GM21423 (cell line): Measurements from ENCODE around the gene NEU2.

Source experiments
- ATAC-seq: cut with Tn5 transposase; IDR thresholded peaks from one replicate; pipeline ENCODE4 v1.9.1; 2021; ENCODE audit warnings: mild to moderate bottlenecking, moderate library complexity; ENCODE audit not compliant: unreplicated experiment

The NEU2 gene

DNA sequence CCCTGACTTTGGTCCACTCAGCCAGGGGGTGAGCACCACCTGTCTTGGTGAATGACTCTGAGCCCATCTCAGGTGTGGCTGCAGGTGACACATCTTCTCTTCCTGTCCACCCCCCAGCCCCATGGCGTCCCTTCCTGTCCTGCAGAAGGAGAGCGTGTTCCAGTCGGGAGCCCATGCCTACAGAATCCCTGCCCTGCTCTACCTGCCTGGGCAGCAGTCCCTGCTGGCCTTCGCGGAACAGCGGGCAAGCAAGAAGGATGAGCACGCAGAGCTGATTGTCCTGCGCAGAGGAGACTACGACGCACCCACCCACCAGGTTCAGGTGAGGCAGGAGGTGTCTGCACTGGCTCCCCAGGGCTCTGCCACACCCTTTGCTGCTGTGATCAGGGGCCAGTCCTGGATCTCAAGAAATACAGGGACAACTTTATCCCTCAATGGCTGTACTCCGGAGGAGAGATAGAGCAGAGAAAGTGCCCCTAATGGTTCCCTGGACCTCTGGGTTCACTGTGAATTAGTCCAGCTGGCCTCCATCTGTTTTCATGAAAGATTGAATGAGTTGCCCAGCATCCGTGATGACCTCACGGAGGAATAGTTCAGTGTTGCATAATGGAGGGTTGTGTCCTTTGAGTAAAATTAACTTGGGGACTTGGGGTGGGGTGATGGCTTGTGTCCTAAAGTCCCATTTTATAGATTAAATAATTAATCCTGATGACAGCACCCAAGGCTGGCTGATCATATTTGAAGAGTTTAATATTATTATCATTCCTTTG is at the start of gene NEU2:
Gene NEU2, plus strand, starts transcription at position 122 of the 770 bp plus-strand sequence. Its CDS starts 0 bp downstream, at position 122.
- ATAC-seq, result no peak

DNA sequence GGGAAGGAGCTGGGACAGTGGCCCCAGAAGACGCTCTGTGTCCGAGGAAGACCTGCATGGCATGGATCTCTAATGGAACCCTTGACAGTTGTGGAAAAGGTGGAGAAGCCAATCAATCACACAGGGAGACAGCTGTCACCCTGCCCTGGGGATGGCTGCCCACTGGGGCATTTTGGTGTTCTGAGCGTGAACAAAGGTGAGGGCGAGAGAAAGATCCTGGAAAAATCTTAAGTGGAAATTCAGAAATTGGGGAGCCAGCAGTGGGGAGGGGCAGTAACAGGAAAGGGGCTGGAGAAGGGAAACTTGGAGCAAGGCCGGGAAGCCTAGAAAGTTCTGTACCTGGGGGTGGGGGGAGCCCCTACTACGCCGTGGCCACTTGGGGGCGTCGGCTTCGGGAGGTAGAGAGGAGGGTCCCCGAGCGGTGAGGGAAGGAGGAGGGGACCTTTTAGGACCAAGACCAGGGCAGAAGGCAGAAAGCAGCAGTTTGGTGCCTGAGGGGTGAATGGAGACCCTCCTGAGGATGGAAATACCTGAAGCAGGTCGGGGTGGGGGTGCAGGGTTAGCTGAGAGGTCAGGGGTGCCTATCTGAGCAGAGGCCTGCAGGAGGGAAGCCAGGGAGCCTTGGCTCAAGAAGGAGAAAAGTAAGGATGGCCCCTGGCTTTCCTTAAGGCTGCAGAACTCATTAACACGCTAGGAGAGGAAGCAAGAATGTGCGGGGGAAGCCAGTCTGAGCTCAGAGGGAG is 49.4 kb upstream of the NEU2 start:
- ATAC-seq, result no peak

DNA sequence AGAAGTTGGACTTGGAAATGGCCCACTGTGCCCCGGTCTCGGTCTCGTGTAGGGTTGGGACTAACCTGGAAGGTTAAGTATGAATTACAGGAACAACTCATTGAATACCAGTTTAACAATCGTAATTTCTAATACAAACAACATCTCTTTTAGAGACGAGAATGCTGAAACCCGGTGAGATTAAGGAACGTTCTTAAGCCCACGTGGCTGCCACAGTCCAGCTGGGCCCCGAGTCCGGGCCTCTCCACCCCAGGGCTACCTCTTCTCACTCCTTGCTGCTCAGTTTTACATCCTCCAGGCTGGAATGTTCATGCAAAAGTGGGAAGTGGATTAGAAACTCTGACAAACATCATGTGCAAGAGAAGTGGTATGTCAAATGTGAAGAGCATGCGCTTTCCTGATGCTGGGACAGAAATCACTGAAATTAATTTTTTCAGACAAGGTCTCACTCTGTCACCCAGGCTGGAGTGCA is 48.8 kb upstream of the NEU2 start:
- no peak for ATAC-seq

DNA sequence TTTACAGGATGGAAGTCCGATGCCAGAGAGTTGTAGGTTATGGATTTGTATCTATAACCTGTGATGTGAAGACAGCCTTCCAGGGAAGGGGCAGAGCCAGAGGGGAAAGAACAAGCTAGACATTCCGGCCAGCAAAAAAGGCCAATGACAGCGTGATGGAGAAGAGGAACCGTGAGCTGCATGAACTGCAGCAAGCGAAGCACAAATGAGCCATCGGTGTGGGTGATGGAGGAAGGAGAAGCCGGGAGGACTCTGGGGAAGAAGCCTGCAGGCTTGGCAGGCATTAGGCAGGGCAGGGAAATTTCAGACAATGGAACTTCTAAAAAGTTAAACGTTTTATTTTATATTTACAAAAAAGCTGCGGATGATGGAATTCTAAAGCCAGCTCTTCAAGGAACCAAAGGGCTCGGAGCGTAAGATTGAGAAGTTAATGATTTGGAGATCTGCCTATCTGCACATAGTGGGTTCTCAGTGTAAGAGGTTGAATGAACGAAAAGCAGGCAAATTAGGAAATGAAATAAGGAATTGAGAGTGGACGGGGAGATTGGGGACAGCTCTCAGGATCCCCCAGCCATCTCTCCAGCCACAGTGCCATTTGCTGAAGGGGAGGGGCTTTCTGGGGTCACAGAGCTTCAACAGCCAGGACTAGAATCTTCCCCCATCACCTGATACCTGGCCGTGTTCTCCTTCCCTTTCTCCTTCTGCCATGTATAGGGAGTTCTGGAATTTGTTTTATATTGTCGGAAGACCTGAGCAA is 47.8 kb upstream of the NEU2 start:
- ATAC-seq, result no peak

DNA sequence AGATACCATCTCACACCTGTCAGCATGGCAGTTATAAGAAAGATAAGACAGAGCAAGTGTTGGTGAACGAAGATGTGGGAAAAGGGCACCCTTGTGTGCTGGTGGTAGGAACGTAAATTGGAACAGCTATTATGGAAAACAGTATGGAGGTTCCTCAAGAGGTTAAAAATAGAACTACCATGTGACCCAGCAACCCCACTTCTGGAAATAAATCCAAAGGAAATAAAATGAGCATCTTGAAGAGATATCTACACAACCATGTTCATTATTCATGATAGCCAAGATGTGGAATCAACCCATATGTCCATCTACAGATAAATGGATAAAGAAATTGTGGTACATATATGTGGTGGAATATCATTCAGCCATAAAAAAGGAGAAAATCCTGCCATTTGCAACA is 46.3 kb upstream of the NEU2 start:
- no peak for ATAC-seq

DNA sequence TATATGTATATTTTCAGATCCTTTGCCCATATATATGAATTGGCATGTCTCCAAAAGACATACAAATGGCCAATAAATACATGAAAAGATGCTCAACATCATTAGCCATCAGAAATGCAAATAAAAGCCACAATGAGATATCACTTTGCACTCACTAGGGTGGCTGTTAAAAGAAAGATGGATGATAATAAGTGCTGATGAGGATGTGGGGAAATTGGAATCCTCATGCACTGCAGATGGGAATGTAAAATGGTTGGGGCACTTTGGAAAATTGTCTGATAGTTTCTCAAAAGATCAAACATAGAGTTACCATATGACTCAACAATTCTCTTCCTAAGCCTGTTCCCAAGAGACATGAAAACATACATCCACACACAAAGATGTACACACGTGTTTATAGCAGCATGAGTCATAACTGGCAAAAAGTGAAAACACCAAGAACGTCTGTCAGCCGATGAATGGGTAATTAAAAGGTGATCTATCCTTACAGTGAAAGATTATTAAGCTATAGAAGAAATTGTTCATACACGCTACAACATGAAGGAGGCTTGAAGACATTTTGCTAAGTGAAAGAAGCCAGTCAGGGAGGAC is 39.1 kb upstream of the NEU2 start:
- ATAC-seq, result no peak

DNA sequence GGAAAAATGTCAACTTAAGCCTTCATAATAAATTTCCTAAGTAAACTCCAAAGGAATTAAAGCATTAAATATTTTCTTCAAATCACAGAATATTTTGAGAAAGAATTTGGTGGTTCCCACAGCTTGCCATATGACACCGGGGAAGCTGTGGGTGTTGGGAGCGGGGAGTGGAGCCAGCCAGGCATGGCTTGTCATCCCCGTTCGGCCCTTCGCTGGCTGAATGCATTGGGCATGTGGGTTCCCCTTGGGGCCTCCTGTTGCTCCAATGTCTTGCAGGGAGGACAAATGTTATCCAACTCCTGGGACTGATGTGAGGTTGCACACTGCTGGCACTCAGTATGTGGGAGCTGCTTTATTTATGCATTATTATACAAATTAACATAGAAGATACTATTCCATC is 38.0 kb upstream of the NEU2 start:
- no peak for ATAC-seq

DNA sequence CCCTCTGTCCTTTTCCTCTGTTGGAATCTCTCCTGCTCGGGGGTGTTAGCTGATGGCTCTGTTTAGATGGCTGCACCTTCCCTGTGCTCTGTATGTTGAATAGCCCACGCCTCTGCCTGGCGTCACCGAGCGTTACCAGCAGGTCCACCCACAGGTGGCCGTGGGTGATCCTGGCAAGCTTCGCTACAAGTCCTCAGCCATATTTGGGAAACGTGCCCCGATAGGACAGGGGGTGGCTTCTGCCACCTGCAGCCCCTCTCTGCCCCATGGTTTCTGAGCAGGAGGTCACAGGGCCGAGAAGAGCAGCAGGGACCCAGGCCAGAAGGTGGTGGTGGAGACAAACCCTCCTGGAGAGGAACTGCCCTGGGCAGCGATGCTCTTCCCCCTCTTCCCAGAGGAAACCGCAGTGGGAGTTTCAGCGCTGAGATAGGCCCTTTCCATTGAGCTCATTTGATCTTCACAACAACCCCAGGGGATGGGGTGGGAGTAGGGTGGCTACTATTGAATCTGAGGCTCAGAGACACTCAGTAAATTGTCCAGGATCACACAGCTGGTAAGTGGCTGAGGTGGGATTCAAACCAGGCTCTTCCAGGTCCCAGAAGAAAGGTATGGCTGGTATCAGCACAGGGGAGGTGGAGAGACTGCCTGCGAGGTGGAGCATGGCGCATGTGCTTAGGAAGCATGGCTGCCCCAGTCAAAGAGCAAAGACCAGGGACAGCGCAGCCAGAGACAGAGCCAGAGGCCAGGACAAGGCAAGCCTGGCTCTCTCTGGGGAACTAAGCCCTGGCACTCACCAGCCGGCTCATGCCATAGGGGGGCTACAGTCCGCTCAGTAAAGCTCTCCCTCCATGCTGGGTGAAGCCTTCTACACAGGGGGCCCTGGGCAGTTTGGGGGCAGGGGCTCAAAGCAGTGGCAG is 34.5 kb upstream of the NEU2 start:
- no peak for ATAC-seq

DNA sequence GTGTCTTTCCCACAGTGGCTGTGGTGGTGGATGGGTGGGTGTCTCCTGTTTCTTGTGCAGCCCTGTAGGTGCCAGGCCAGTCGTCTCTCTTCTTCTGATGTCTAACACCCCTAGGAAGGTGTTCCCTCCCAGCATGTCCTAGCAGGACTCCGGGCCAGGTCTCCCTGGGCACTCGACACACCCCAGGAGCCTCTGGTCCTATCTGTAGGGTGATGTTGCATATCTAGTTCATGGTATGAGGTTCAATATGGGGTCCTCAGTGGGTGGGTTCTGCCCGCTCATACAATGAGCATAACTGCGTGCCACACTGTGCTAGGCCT is 33.8 kb upstream of the NEU2 start:
- ATAC-seq, result no peak

DNA sequence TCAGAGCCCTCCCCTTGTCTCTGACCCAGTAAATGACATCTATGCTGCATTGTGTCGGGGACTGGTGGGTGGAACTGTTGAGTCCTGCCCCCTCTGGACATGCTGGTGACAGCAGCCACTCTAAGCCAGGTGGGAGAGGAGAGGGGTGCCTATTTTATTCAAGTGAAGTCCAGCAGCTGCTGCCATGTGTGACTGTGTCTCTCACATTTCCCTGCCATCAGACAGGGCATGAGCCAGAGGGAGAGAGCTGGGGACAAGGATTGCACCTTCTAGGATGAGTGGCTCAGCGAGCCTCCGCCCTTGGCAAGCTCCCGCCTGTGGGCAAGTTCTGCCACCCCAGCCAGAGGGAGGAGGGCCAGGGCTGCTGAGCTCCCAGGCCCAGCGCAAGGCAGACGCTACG is 33.1 kb upstream of the NEU2 start:
- ATAC-seq, result no peak

DNA sequence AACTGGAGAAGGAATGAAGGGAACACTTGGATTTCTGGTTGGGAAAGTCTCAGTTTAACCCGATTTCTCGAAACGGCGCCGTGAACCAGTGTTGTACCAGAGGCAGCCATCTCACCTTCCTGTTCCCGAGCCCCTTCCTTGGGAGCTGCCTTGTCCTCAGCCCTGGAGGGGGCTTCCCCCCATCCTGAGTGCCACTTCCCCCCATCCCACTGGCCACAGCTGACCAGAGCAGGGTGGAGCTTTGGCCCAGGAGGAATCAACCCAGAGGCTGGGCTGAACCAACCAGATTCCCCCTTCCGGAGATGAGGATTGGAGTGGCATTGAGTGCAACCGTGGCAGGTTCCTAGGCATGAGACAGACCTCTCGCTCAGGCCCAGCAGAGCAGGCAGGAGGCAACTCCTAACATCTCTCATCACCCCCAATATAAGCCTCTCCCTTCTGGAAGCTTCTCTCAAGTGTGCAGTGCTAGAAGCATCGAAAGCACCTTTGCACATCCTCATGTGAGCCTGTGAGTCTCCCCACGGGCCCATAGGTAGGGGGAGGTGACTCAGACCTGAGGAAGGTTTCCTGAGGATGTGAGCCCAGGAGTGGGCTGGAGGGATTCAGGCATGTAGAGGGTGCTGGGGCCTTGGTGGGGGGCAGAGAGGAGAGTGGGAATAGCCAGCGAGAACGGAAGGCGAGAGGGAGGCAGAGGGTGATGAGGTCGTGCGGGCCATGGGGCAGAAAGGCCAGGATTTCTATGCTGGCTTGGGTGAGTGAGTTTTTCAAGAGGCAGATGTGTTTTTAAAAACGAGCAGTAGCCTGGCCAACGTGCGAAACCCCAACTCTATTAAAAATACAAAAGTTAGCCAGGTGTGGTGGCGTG is 31.4 kb upstream of the NEU2 start:
- ATAC-seq, result no peak

DNA sequence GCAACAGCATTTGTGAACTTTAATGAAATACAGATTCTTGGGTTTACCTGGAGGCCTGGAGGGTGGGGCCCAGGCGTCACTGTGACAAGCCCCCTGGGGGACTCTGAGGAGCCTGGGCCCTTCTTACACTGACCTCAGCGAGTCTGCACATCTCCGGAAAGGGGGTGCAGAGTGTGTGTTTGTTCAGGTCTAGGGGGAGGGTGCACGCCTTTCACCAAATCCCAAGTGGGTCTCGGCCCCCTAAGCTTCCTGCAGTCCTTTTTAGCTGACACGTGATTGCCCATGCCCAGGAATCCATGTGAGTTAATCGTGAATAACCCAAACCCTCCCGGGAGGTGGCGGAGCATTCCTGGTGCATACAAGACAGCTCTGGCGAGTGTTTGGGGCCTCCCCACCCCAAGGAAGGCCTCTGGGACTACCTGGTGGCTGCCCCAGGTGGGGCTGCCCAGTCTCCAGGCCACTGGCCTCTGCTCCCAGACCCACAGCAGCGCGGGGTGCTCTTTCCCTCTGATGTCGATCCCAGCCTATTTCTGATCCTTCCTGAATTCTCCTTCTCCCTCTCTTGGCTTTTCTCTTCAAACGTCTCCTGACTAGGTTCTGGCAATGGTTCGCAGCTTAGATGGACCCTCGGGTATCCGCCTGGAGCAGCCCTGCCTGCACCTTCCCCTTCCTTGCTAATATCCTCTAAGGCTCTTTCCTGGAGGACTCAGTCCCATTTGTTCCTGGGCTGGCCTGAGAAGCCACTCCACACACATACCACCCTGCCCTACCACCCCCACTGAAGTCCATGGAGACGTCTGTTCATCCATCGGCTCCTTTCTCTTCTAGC is 29.4 kb upstream of the NEU2 start:
- ATAC-seq, result no peak

DNA sequence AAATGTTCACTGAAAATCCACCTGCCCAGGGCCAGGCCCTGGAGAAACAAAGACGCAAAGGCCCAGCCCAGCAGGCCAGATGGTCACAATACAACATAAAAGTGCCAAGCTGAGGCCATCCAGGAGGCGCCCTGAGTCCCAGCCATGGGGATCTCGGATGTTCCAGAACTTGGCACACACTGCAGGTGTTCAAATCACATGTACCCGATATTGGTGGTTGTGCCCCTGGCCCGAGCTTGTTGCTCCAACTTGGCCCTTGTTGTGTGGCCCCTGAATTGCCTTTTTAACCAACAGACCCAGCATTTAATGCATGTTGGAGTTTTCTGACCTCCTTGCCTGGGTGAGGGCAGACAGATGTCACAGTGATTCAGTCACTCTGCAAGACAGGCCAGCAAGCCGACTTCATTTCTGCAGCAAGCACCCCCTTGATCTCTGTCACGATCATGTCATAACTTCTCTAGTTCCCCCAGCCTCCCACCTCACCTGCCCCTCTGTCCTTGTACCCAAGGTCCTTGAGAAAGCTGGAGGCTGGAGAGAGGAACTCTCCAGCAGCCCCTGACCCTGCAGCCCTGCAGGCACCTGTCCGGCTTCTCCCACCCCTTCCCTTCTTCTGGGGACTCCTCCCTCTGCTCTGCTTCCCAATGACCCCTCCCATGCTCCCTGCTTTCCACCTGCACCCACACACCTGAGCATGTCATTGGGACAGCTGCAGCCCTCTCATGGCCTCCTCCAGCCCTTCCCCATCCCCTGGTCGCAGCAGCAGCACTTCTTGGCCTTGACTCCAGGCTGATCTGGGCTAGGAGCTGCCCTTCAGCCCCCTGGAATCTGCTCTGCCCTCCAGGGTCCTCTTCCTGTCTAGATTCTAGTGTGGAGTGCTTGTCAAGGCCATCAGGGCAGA is 28.6 kb upstream of the NEU2 start:
- ATAC-seq, result no peak

DNA sequence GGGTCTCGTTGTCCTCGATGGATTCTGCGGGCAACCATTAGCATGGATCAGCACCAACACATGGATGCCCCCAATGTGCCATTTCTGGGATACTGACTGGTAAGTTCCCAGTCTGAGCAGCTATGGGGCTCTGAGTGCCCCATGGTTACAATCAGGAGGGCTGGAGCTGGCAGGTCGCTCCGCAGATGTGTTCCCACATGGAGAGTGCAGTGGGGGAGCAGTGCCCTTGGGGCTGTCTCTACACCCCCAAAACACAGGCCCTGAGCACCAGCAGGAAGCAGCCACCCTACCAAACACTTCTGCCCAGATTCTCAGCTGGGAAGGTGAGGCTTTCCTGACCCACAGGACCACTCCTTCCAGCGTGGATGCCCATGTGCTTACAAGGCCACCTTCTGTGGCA is 27.4 kb upstream of the NEU2 start:
- no peak for ATAC-seq

DNA sequence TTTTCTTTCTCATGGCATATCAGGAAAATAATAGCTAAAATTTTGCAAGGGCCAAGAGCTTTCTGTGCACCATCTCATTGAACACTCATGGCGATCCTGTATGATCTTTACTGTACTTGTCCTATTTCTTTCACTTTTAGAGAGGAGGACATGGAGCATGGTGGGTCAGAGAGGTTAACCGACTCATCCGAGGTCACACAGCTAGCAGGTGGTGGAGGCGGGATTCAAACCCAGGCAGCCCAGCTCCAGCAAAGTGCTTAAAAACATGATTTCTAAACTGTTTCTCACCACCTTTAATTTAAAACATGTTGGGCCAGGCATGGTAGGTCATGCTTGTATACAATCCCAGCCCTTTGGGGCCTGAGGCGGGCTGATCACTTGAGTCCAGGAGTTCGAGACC is 25.8 kb upstream of the NEU2 start:
- ATAC-seq, result no peak

DNA sequence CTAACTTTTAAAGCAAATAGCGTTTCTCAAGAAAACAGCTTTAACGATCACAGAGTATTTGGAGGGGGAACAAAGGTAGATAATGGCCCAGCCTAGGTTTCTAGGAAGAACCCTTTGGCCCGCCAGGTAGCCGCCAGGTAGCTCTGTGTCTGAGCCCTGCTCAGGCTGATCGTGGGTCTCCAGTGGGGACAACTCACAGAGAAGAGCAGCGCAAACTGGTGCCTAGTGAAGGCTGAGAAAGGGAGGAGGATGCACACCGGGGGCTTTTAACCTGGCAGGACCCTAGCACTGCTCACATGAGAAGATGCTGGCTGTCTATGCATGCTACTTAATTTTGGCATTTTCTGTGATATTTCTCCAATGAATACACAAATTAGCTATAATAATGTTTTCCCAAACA is 25.2 kb upstream of the NEU2 start:
- no peak for ATAC-seq

DNA sequence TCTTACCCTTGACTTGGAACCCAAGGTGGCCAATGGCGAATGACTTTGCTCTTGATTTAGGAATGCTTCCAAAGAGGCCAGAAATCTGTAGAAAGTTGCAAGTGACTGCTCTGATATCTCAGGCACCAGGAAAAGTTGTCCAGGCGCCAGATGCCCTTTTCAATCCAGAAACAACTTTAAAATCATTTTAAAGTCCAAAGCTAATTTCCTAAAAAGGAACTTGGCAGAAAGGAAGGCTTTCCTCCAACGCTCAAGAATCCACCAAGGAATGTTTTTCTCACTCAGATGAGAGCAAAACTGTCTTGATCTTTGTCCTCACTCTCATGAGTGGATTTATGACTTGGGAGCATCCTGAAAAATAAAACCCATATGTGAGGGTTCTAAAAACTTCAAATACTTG is 24.7 kb upstream of the NEU2 start:
- ATAC-seq, result no peak

DNA sequence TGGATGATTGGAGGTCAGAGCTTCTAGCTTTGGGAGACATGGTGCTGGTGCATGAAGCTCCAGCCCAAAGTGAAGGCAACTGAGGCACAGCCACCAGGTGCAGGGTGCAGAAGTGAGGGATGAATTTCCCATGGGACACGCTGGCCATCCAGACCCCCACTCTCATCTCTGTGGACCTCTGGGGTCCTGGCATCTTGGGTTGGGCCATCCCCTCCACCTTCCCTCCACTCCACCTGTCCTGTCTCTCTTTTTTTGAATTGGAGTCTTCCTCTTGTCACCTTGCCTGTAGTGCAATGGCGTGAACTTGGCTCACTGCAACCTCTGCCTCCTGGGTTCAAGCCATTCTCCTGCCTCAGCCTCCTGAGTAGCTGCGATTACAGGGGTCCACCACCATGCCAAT is 22.8 kb upstream of the NEU2 start:
- no peak for ATAC-seq
